Activated naive CD8-positive, alpha-beta T cell treated with anti-CD3 and anti-CD28 coated beads, Interleukin-2, amount 50 U/mL, for 24 hours (primary cell): Measurements from ENCODE around the gene RHOC.
A peak's percentile ranks its signal among the peaks of the same experiment; 100 is the strongest.
"Not testable (repeated sequence)": the region's sequence is repeated elsewhere in the genome, so short reads cannot be mapped to it uniquely, and the experiment has no call there.

Experiments used
- ATAC-seq: fragments of 150-1000 bp; cut with Tn5 transposase; one replicate; pipeline ENCODE4 v1.10.0; 2021
- DNase-seq: peaks from one replicate; pipeline ENCODE4 v3.0.0; 2021
- H3K27ac Mint-ChIP-seq: one replicate; pipeline ENCODE4 v1.8.0; 2021; ENCODE audit warnings: mild to moderate bottlenecking, mixed read lengths
- H3K27me3 Mint-ChIP-seq: one replicate; pipeline ENCODE4 v1.8.0; 2021; ENCODE audit warnings: mixed read lengths
- H3K36me3 Mint-ChIP-seq: one replicate; pipeline ENCODE4 v1.8.0; 2021; ENCODE audit warnings: low read depth, mixed read lengths
- H3K4me1 Mint-ChIP-seq: one replicate; pipeline ENCODE4 v1.8.0; 2021; ENCODE audit warnings: mixed read lengths
- H3K4me3 Mint-ChIP-seq: one replicate; pipeline ENCODE4 v1.8.0; 2021; ENCODE audit warnings: mild to moderate bottlenecking, moderate library complexity, mixed read lengths
- H3K9me3 Mint-ChIP-seq: one replicate; pipeline ENCODE4 v1.8.0; 2021; ENCODE audit warnings: mixed read lengths

RHOC gene

DNA sequence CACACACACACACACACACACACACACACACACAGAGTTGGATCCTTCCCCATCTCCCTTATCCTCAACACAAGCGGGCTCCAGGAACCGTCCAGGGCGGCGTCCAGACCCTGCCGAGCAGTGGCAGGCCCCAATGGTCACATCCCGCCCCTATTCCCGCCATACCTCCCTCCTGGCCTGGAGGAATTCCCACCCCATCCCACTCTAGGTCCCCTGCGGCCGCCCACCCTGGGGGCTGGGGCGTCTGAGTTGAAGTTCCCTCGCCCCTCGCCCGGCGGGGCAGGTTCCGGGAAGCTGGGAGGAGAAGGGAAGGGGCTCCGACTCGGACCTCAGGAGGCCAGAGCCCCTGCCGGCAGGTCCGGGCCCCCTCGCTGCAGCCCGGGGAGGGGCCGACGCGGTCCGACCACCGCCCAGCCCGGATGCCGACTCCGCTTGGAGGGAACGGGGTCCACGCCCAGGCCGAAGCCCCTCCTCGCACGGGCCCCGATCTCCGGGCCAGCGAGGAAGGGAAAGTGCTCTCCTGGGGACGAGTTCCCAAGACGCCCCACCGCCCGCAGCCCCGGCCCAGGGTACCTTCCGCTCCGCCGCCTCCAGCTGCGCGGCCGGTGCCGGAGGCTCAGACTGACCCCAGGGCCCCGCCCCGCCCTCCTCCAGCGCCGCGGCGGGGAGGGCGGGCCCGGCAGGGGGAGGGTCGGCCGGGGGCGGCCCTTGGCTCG lies at the start of gene RHOC:
Gene RHOC (minus strand): TSS at position 623 of the 716 bp plus-strand sequence. CDS start 3,328 bp downstream, outside the sequence.
- H3K27ac Mint-ChIP-seq, result no peak within 1 kb of the TSS
- H3K4me3 Mint-ChIP-seq, result peak within 1 kb of the TSS; percentile 74
- DNase-seq (no peak), ATAC-seq (peak; percentile 29)
- peaks cover 5% of the 10 kb centered on the region for H3K36me3 Mint-ChIP-seq
- H3K4me1 Mint-ChIP-seq, result peaks cover 48% of the 10 kb centered on the region
- peaks cover 2% of the 10 kb centered on the region for H3K27me3 Mint-ChIP-seq
- H3K9me3 Mint-ChIP-seq, result no peaks in the 10 kb centered on the region

DNA sequence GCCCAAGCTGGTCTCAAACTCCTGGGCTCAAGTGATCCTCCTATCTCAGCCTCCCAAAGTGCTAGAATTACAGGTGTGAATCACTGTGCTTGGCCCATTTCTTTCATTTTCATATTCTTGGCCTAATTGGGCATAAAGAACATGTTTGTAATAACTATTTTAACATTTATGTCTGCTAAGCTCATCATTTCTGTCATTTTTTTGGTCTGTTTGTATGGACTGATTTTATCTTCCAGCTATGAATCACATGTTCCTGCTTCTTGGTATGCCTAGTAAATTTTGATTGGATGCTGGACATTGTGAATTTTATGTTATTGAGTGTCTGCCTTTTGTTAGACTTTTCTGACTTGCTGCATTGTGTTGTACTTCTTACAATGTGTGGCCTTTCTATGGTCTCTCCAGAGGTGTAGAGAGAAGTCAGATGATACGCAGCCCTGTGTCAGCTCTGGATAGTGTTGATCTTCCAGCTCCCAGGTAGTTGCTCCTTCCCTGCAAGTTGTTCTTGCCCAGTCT lies 47.2 kb upstream of the RHOC start:
- H3K27ac Mint-ChIP-seq, result no peak overlapping the region
- no peak overlapping the region for H3K4me3 Mint-ChIP-seq
- H3K4me1 Mint-ChIP-seq, result no peaks in the 10 kb centered on the region
- H3K36me3 Mint-ChIP-seq, result no peaks in the 10 kb centered on the region
- DNase-seq (no peak), ATAC-seq (no peak)
- H3K27me3 Mint-ChIP-seq, result peaks cover 42% of the 10 kb centered on the region
- H3K9me3 Mint-ChIP-seq, result peaks cover 16% of the 10 kb centered on the region

DNA sequence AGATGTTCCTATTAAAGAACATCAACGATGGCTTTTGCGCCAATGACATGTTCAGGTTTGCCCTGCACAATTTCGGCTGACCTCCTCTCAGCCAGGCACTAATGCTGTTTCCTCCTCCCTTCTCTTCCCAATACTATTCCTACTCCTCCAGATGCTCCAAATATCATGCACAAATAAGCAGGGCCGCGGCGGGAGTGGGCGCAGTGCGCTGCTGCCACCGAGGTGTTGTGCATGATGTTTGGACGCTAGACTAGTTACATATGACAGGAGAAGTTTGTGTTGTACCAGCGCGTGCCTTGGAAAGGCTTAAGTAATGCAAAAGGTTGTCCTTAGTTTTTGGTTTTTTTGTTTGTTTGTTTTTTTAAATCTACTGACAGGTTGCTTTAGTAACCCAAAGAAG lies 41.5 kb upstream of the RHOC start:
- H3K27ac Mint-ChIP-seq, result no peak overlapping the region
- H3K4me3 Mint-ChIP-seq, result no peak overlapping the region
- no peak for DNase-seq
- no peaks in the 10 kb centered on the region for H3K36me3 Mint-ChIP-seq
- peaks cover 42% of the 10 kb centered on the region for H3K27me3 Mint-ChIP-seq
- peaks cover 3% of the 10 kb centered on the region for H3K9me3 Mint-ChIP-seq
- peaks cover 4% of the 10 kb centered on the region for H3K4me1 Mint-ChIP-seq
- no peak for ATAC-seq

DNA sequence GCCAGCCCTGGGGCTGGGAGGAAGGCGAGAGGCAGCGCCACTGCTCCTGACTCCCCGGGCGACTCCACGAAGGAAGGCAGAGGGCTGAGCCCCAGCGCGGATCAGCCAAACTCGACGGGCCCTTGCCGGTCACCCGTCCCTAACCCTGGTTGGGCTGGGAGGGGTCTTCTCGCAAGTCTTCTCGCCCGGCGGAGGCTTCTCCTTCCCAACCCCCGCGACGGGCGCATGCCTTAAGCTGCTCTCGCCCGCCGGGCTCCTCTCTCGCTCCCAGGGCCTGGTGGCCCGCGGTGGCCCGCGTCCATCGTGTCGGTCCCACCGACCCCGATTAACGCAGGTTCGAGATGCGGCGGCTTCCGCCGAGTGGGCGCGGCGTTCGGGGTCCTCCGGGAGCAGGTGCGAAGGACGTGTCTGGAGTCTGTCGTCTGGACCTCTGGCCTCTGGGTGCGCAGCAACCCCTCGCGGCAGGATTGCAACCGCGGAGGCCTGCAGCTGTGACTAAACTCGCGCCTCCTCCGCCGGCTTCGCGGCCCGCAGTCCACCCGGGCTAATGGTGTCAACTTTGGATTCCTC lies 37.2 kb upstream of the RHOC start:
- peak; percentile 46 for ATAC-seq
- DNase-seq, result peak; percentile 18
- Mint-ChIP-seq H3K4me3 (no peak overlapping the region), H3K9me3 (no peaks in the 10 kb centered on the region), H3K4me1 (peaks cover 5% of the 10 kb centered on the region), H3K27ac (no peak overlapping the region), H3K36me3 (peaks cover 1% of the 10 kb centered on the region), H3K27me3 (peaks cover 68% of the 10 kb centered on the region)

DNA sequence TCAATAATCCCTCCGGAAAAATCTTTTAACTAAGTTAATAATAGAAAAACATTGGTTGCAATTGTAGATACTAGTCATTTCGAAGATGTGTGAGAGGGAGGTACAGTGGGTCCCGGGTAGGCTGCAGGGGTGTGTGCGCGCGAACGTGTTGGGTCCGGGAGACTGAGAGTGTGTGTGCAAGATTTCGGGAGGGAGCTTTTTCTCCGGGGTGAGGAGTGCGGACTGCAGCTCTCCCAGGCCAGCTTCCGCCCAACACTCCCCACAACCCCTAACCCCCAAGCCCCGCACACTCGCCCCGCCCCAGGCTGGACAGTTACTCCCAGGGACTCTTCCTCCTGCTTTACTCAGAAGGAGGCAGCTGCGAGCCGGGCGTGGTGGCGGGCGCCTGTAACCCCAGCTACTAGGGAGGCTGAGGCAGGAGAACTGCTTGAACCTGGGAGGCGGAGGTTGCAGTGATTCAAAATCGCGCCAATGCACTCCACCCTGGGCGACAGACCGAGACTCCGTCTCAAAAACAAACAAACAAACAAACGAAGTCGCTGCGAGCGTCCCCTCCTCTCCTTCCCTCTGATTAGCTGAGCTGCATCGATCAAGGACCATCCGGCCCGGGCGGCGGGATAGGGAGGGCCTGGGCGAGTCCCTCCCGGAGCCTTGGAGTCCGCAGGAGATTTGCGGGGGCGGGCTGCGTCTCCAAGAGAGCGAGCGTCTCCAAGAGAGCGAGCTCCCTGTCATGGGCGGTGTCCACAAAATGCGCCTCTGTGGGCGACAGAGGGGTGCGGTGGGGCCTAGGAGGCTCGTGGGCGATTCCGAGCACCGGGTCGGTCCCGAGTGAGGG lies 36.5 kb upstream of the RHOC start:
- Mint-ChIP-seq H3K36me3 (peaks cover 1% of the 10 kb centered on the region), H3K9me3 (no peaks in the 10 kb centered on the region), H3K4me3 (no peak overlapping the region), H3K27ac (no peak overlapping the region), H3K27me3 (peaks cover 71% of the 10 kb centered on the region), H3K4me1 (peaks cover 5% of the 10 kb centered on the region)
- DNase-seq, result no peak
- no peak for ATAC-seq

GRCh38 chr1:112737573-112737972 lies 30.6 kb upstream of the RHOC start:
- no peak for DNase-seq
- ATAC-seq, result no peak
- Mint-ChIP-seq H3K9me3 (peaks cover 5% of the 10 kb centered on the region), H3K4me3 (no peak overlapping the region), H3K27ac (no peak overlapping the region), H3K4me1 (peaks cover 31% of the 10 kb centered on the region), H3K27me3 (peaks cover 48% of the 10 kb centered on the region), H3K36me3 (peaks cover 1% of the 10 kb centered on the region)

DNA sequence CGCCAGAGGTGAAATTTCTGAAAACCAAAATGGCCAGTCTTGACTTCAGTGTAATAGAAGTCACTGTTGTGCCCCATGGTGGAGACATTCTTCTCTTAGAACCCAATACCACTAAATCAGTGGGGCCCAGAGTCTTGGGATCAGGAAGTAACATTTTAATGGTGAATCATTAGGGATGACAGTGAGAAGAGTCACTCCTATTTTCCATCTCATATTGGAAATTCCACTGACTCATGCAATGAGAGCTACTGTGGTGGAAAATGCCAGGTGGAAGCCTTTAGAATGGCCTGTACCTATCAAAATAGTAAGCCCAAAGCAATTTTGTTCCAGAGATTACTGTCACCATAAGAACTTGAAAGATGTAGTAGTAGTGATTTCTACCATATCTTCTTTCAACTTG lies 28.8 kb upstream of the RHOC start:
- peaks cover 1% of the 10 kb centered on the region for H3K36me3 Mint-ChIP-seq
- peaks cover 5% of the 10 kb centered on the region for H3K9me3 Mint-ChIP-seq
- peaks cover 33% of the 10 kb centered on the region for H3K27me3 Mint-ChIP-seq
- peak; percentile 92 for ATAC-seq
- peaks cover 31% of the 10 kb centered on the region for H3K4me1 Mint-ChIP-seq
- H3K4me3 Mint-ChIP-seq, result no peak overlapping the region
- H3K27ac Mint-ChIP-seq, result peak overlapping the region; percentile 65
- no peak for DNase-seq

DNA sequence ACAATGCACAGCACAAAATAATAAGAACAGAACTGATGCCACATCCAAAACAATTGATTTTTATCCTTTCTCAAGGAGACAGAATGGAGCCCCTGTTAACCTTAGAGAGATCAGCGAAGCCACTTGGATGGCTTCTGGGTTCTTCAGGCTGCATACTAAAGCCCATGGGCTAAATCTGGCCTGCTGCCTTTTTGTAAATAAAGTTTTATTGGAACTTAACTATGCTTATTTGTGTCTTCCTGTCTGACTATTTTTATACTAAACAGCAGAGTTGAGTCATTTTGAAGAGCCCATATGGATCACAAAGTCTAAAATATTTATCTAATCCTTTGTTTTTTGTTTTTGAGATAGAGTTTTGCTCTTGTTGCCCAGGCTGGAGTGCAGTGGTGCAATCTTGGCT lies 24.5 kb upstream of the RHOC start:
- ATAC-seq (no peak), DNase-seq (no peak)
- Mint-ChIP-seq H3K9me3 (peaks cover 5% of the 10 kb centered on the region), H3K4me3 (no peak overlapping the region), H3K36me3 (no peaks in the 10 kb centered on the region), H3K4me1 (peaks cover 21% of the 10 kb centered on the region), H3K27me3 (peaks cover 7% of the 10 kb centered on the region), H3K27ac (no peak overlapping the region)

DNA sequence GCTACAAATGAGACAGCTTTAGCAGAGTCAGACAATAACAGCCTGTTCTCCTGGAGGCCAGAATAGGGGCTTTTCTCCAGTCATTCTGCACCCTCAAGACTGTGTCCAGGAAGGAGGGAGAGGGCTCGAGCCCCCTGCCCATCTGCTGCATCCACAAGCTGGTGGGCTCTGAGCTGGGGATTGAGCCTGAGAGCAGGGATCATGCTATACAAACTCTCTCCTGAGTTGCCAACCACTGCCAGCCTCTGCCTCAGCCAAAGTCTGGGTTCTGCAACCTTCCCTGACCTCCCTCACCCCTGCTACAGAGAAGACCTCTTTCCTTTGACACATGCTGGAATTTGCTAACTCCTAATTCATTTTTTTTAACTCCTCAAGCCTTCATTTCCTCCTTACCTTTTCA lies 23.0 kb upstream of the RHOC start:
- no peak overlapping the region for H3K27ac Mint-ChIP-seq
- DNase-seq (no peak), ATAC-seq (no peak)
- peaks cover 5% of the 10 kb centered on the region for H3K9me3 Mint-ChIP-seq
- no peak overlapping the region for H3K4me3 Mint-ChIP-seq
- no peaks in the 10 kb centered on the region for H3K36me3 Mint-ChIP-seq
- H3K27me3 Mint-ChIP-seq, result peaks cover 7% of the 10 kb centered on the region
- peaks cover 11% of the 10 kb centered on the region for H3K4me1 Mint-ChIP-seq

GRCh38 chr1:112729011-112729410 lies 22.1 kb upstream of the RHOC start:
- not testable (repeated sequence) for DNase-seq, H3K27me3 Mint-ChIP-seq, H3K4me1 Mint-ChIP-seq, H3K4me3 Mint-ChIP-seq, ATAC-seq, H3K9me3 Mint-ChIP-seq, H3K36me3 Mint-ChIP-seq, H3K27ac Mint-ChIP-seq

- H3K4me3 Mint-ChIP-seq, H3K36me3 Mint-ChIP-seq, H3K27ac Mint-ChIP-seq, ATAC-seq, DNase-seq, H3K27me3 Mint-ChIP-seq, H3K9me3 Mint-ChIP-seq, H3K4me1 Mint-ChIP-seq: not testable (repeated sequence)
These were observed 21.5 kb upstream of the RHOC start for GRCh38 chr1:112728306-112728971.

DNA sequence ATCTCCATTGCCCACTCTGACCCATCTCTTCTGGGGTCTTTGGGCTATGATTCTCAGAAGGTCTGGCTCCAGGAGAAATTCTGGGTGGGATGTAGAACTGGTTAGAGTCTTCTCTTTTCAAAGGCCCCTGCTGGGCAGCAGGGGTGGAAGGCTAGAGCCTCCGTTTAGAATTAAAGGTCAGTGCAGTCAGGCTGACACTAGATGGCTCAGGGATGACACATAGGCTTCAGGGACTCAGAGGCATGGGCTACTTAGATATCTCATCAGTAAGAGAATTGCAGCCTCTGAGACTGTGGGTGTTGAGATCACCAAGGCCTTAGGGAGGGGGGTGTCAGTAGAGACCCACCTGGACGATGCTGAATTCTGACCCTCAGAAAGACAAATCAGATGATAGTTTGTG lies 20.8 kb upstream of the RHOC start:
- Mint-ChIP-seq H3K36me3 (no peaks in the 10 kb centered on the region), H3K9me3 (no peaks in the 10 kb centered on the region), H3K4me3 (no peak overlapping the region), H3K27me3 (peaks cover 2% of the 10 kb centered on the region), H3K4me1 (peaks cover 8% of the 10 kb centered on the region), H3K27ac (no peak overlapping the region)
- DNase-seq, result no peak
- ATAC-seq, result no peak

- Mint-ChIP-seq H3K4me1 (peaks cover 18% of the 10 kb centered on the region), H3K27me3 (peaks cover 14% of the 10 kb centered on the region)
- H3K27ac Mint-ChIP-seq, H3K4me3 Mint-ChIP-seq, DNase-seq, H3K36me3 Mint-ChIP-seq, H3K9me3 Mint-ChIP-seq, ATAC-seq: not testable (repeated sequence)
These were observed 17.3 kb upstream of the RHOC start for GRCh38 chr1:112724240-112724639.

GRCh38 chr1:112723511-112723839 lies 16.5 kb upstream of the RHOC start:
- Mint-ChIP-seq H3K27me3 (peaks cover 19% of the 10 kb centered on the region), H3K4me3 (no peak overlapping the region), H3K27ac (peak overlapping the region; percentile 43), H3K36me3 (no peaks in the 10 kb centered on the region), H3K9me3 (no peaks in the 10 kb centered on the region), H3K4me1 (peaks cover 20% of the 10 kb centered on the region)
- ATAC-seq (peak; percentile 53), DNase-seq (no peak)
